Uterus (tissue), 2 donors: ENCODE data around the gene ZCRB1.
"Not testable (repeated sequence)": the region's sequence is repeated elsewhere in the genome, so short reads cannot be mapped to it uniquely, and the experiment has no call there.

Source experiments
- CTCF ChIP-seq, 4 experiments: fragments of 200-600 bp in 2 of 4; fragments of 450-650 bp in 2 of 4; sonication (generic) in 2 of 4; IDR thresholded peaks; one replicate each; pipeline ENCODE4 v1.5.1; 2016 to 2019; ENCODE audit warnings: antibody characterized with exemption in 4 of 4, mild to moderate bottlenecking in 2 of 4, moderate library complexity in 1 of 4
- POLR2A ChIP-seq, 2 donors: fragments of 450-650 bp; IDR thresholded peaks; one replicate each; pipeline ENCODE4 v1.6.1; 2016; ENCODE audit warnings: antibody characterized with exemption in 2 of 2, mild to moderate bottlenecking in 1 of 2, moderate library complexity in 1 of 2

- not testable (repeated sequence) for TF ChIP-seq CTCF, POLR2A (IDR thresholded peaks at IDR 0.05)
These were observed 24.1 kb upstream of the ZCRB1 start for GRCh38 chr12:42350021-42350407.
